ENCODE results near the gene LRCH4.

LRCH4 gene

GRCh38 chr7:100604976-100605911 is 19.3 kb upstream of the LRCH4 start:
- no peak for ATAC-seq

GRCh38 chr7:100604028-100604975 is 18.4 kb upstream of the LRCH4 start:
- DNase-seq, result peak; percentile 89
- peak; percentile 81 for ATAC-seq

More at GRCh38 chr7:100604976-100605911, 19.3 kb upstream of the LRCH4 start:
- DNase-seq, result peak; percentile 61

- peak; percentile 1 for ATAC-seq
- no peak for DNase-seq
Observed at GRCh38 chr7:100603726-100604027, 17.7 kb upstream of the LRCH4 start.

DNA sequence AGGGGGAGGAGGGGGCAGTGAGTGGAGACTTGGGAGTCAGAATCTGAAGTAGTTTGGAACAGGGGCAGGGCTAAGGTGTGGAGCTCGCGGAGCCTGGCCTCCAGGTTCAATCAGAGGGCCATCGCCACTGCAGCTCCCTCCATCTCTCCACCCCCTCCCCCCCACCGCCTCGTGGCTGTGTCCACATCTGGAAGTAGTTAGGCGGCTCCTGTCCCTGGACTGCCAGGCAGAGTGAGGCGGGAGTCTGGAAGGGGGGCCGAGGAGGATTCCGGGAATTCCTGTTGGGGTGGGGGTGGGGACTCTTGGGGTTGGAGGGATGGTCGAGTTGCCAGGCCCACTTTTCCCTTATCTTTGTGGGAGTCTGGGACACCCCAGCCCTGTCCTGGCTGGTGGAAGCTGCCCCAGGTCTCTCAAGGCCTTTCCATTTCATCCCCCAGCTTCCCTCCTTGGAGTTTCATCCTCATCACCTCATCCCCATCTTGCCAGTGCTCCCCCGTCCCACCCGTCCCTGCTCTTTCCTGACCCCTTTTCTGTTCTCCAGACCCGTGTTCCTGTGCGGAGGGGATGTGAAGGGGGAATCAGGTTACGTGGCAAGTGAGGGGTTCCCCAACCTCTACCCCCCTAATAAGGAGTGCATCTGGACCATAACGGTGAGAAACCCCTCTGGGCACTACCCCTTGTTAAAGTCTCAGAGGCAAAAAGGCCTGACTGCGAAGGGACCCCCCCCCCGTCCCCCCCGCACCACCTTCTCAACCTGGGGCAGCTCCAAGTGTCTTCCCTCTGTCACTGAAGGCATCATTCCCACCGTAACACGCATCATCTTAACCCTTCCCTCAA is 17.2 kb upstream of the LRCH4 start:
- no peak for ATAC-seq
- no peak for DNase-seq

- ATAC-seq, result no peak
- no peak for DNase-seq
Observed at GRCh38 chr7:100600730-100601038, 14.8 kb upstream of the LRCH4 start.

DNA sequence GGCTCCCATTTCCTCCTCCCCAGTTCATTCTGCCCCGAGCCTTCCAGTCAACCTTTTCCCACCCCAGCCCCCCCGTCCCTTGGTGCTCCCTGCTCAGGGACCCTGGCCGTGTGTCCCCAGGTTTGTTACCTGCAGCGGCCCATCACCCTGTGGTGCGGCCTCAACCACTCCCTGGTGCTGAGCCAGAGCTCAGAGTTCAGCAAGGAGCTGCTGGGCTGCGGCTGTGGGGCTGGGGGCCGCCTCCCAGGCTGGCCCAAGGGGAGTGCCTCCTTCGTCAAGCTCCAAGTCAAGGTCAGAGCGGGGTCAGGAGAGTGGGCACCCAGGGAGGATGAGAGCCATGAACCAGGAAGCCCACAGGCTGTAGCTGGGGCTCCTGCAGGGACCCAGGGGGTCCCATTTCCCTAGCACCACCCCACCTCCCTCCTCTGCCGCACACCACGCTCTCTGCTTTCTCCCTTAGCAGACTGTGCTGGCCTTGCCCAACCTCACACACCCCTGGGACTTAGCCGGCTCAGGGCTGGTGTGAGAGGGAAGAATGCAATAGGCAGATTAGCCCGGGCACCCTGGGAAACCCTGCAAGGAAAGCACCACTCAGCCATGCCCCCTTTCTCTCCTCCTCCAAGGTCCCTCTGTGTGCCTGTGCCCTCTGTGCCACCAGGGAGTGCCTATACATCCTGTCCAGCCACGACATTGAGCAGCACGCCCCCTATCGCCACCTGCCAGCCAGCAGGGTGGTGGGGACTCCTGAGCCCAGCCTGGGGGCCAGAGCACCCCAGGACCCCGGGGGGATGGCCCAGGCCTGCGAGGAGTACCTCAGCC is 14.2 kb upstream of the LRCH4 start:
- no peak for ATAC-seq

GRCh38 chr7:100598425-100598824 is 12.5 kb upstream of the LRCH4 start:
- no peak for ATAC-seq

More for the DNA sequence above, 14.2 kb upstream of the LRCH4 start:
- no peak for DNase-seq

DNA sequence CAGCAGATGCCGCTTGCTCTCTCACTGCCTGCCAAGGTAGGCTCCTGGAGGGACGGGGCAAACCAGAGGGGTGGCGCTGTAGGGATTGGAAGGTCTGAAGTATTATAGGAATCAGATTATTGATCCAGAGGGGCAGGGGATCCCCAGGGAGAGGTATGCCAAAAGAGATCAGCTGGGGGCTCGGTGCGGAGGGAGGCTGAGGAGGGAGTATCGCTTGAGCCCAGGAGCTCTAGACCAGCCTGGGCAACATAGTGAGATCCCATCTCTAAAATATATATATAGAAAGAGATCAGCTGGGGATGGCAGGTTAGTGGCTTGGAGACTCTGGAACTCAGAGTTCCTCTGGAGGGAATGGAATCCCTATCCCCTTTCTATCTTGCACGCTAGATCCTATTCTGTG is 9.3 kb upstream of the LRCH4 start:
- ATAC-seq, result no peak
- no peak for DNase-seq

More at GRCh38 chr7:100598425-100598824, 12.5 kb upstream of the LRCH4 start:
- DNase-seq, result no peak

GRCh38 chr7:100591596-100591995 is 5.7 kb upstream of the LRCH4 start:
- no peak for ATAC-seq

GRCh38 chr7:100590077-100590737 is 4.3 kb upstream of the LRCH4 start:
- DNase-seq, result no peak
- ATAC-seq, result no peak

More at GRCh38 chr7:100591596-100591995, 5.7 kb upstream of the LRCH4 start:
- DNase-seq, result no peak

- ATAC-seq (no peak), DNase-seq (no peak)
Observed at GRCh38 chr7:100589341-100589947, 3.5 kb upstream of the LRCH4 start.

DNA sequence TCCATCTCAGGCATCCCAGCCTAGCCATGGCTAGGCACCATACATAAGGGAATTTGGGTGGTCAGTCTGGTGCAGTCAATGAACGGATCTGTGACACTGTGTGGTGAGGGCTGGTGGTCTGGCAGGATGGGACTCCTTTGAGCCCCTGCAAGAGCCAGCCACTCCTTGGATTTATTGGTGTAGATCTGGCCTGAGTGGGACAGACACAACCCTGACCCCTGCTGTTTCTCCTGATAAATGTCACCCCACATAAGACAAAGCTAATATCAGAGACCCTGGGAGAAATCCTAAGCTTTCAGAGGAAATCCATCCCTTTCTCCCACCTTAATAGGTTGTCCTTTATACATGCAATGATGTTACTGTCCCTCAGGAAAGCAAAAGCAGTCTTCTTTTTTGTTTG is 2.5 kb upstream of the LRCH4 start:
- no peak for ATAC-seq
- DNase-seq, result no peak

- ATAC-seq (peak; percentile 93), DNase-seq (peak; percentile 99)
Observed at GRCh38 chr7:100586266-100587025, 517 bp upstream of the LRCH4 start, which contains the start of gene FBXO24. Gene FBXO24, plus strand, starts transcription at chr7:100586328. Its CDS starts 298 bp downstream, at chr7:100586626.

DNA sequence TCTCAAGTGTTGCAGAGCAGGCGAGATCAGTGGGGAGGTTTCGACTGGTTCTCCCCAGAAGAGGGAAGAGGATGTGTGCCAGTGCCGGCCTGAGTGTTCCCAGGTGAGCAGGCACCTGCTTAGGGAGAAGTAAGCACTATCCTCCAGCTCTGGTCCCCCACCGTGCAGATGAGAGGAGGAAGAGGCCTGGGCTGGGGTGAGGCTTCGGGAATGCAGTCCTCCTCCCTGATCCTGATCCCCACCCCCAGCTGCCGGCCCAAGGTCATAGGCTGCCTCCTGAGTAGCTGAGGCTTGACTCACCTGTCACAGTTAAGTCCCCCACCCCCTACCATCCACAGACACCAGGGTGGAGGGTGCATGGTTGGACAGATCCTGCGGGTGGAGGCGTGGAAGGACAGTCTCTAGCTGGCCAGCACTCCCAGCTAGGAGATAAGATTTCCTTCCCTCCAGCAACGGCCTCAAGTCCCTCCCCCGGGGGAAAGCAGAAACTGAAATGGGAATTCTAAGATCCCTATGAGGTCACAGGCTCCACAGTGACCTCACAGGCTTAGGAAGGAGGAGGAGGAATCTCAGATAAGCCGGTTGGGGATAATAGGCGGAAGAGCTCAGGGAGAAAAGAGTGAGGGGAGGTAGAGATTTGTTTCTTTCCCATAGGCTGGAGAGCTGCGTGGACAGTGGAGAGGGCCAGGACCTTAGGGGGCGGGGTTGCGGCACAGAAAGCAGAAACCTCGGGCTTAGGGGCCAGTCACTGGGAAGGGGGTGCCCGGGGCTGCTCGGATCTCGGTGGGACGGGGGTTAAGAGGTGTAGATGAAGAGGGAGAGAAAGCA is 1.0 kb downstream of the LRCH4 start:
- DNase-seq (peak; percentile 33), ATAC-seq (no peak)

DNA sequence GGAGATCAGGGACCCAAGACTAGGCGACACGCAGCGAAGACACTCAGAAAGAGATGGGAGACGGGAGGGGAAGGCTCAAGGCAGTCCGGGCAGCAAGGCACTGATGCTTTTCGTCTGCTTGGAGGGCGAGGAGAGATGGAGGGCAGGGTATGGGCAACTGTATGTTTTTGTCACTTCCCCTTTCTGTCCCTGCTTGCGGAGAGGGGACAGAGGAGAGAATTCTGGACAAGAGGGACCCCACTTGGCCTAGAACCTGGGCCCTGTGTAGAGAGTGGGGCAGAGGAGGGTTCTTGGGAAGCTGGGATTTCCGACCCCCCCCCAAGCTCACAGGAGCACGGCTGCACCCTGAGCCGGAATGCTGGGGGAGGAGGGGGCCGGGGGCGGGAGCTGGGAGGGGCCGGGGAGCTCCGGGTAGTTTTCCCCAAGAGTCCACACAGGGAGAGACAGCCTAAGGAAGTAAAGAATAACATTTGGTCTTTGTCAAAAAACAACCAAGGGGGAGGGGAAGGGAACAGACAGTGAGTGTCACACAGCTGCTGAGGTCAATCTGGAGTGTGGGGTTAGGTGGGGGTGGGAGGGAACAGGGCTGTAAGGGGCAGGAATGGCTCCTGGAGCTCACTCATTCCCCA is 1.8 kb downstream of the LRCH4 start:
- no peak for DNase-seq
- no peak for ATAC-seq

DNA sequence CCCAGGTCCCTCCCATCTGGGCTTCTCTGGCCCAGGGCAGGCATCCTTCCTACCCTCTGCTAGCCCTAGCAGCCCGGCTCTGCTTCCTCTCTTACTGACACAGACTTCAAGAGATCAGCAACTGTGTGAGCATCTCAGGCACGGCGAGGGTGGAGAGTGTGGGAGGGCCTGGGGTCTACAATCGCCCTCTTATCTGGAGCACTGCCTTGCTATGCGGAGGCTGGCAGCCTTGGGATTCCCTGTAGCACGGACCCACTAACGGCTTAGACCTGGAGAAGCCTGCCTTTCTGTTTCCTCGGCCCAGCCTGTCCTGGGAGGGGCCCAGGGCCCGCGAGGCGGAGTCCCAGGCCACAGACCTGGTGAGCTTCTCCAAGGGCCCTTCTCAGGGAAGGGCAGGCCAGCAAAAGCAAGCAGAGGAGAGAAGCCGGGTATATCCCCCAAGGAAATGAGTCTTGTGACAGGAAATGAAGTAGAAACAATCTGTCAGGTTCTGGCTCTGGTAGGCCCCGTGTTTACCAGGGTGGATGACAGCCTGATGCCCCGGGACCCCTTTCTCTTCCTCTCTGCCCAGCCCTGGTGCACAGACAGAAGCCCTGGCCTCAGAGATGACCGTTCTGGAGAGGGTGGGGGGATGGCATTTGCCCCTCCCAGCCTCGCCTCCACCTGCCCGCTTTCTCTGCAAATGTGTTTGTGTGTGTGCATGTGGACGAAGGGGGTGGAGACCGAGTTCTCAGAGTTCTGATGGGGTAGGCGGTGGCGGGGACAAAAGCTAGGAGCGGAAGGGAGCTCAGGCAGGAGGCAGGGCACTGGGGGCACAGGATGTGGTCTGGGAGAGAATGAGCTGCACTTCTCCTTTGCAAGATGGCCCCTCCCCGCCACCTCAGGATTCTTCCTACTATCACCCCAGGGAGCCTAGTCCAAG is 2.5 kb downstream of the LRCH4 start:
- DNase-seq, result peak; percentile 83
- peak; percentile 19 for ATAC-seq

- ATAC-seq, result no peak
- no peak for DNase-seq
Observed at GRCh38 chr7:100582650-100583049, 3.3 kb downstream of the LRCH4 start.

Data from stimulated activated naive CD8-positive, alpha-beta T cell treated with anti-CD3 and anti-CD28 coated beads, Interleukin-15, Interleukin-2, amounts not matched to agents 100 U/mL and 50 U/mL, for 24 hours (primary cell).